IMR-90 (cell line): ENCODE measurements around the gene PRKRA. TPM values are rescaled to one million over a fixed set of nuclear protein-coding genes. Genes with fewer than 3 reads are reported as not detected.

Experiments
- ATAC-seq: fragments of 200-7000 bp; cut with Tn5 transposase; 2 replicates; pipeline ENCODE4 v1.9.1; 2020; ENCODE audit warnings: low read depth, mild to moderate bottlenecking, moderate library complexity
- BruUV-seq: library from RNA; stranded (reverse); fragments of 400-500 nt; replicated peaks from 2 replicates; lab custom pipeline; 2021; lab: Mats Ljungman, UMichigan
- CTCF ChIA-PET: fragments of 300-600 bp; formaldehyde crosslinking; extraction: SDS; loops from one replicate; lab custom pipeline; 2021; ENCODE audit warnings: antibody characterized with exemption; lab: Yijun Ruan, JAX
- POLR2A ChIA-PET: fragments of 300-600 bp; sonication (Branson Sonifier 250); formaldehyde crosslinking; loops from one replicate; lab custom pipeline; 2022; ENCODE audit warnings: antibody characterized with exemption; ENCODE audit not compliant: unreplicated experiment; lab: Charles Lee
- DNase-seq: peaks from one replicate; pipeline ENCODE4 v3.0.0; 2013
- H2AFZ ChIP-seq: replicated peaks from 2 replicates; pipeline ENCODE3; 2013; ENCODE audit warnings: low read length, mild to moderate bottlenecking; ENCODE audit not compliant: poor library complexity
- H2AK5ac ChIP-seq: 2 replicates; pipeline ENCODE4 v1.6.1; 2013; ENCODE audit warnings: low read depth, low read length, inconsistent platforms
- H2AK9ac ChIP-seq: replicated peaks from 2 replicates; pipeline ENCODE3; 2013; ENCODE audit warnings: mild to moderate bottlenecking, low read depth, low read length, moderate library complexity; ENCODE audit not compliant: poor library complexity
- H2BK120ac ChIP-seq: 2 replicates; pipeline ENCODE4 v1.6.1; 2013; ENCODE audit warnings: low read depth, low read length, inconsistent platforms
- H2BK15ac ChIP-seq: 3 replicates; pipeline ENCODE4 v1.6.1; 2013; ENCODE audit warnings: low read depth, low read length, inconsistent platforms
- H2BK20ac ChIP-seq: 2 replicates; pipeline ENCODE4 v1.6.1; 2013; ENCODE audit warnings: low read depth, mild to moderate bottlenecking, inconsistent platforms, low read length, moderate library complexity
- H2BK5ac ChIP-seq: 2 replicates; pipeline ENCODE4 v1.6.1; 2013; ENCODE audit warnings: mild to moderate bottlenecking, low read depth, low read length, inconsistent platforms; ENCODE audit not compliant: poor library complexity, severe bottlenecking
- H3K14ac ChIP-seq: replicated peaks from 2 replicates; pipeline ENCODE4 v1.6.1; 2013; ENCODE audit warnings: low read depth, low read length, inconsistent platforms
- H3K18ac ChIP-seq: 2 replicates; pipeline ENCODE4 v1.6.1; 2013; ENCODE audit warnings: low read depth, low read length, control low read depth
- H3K23ac ChIP-seq: 2 replicates; pipeline ENCODE4 v1.6.1; 2013; ENCODE audit warnings: low read depth, low read length, inconsistent platforms
- H3K27ac ChIP-seq: 2 replicates; pipeline ENCODE4 v1.5.1; 2013; ENCODE audit warnings: mild to moderate bottlenecking, control low read depth, low read length; ENCODE audit not compliant: insufficient read depth
- H3K27me3 ChIP-seq: 2 replicates; pipeline ENCODE4 v1.6.1; 2013; ENCODE audit warnings: low read length; ENCODE audit not compliant: control insufficient read depth, insufficient read depth
- H3K36me3 ChIP-seq: 2 replicates; pipeline ENCODE4 v1.6.1; 2013; ENCODE audit warnings: low read length, mixed read lengths; ENCODE audit not compliant: control insufficient read depth, insufficient read depth
- H3K4ac ChIP-seq: 2 replicates; pipeline ENCODE4 v1.6.1; 2013; ENCODE audit warnings: low read depth, low read length, inconsistent platforms
- H3K4me1 ChIP-seq: 2 replicates; pipeline ENCODE4 v1.6.1; 2013; ENCODE audit warnings: low read length, mixed read lengths; ENCODE audit not compliant: control insufficient read depth, insufficient read depth
- H3K4me2 ChIP-seq: 2 replicates; pipeline ENCODE4 v1.6.1; 2013; ENCODE audit warnings: low read depth, mild to moderate bottlenecking, control low read depth, low read length, moderate library complexity
- H3K4me3 ChIP-seq: 2 replicates; pipeline ENCODE4 v1.5.1; 2013; ENCODE audit warnings: low read depth, mild to moderate bottlenecking, control low read depth, low read length, moderate library complexity; ENCODE audit not compliant: insufficient read depth
- H3K56ac ChIP-seq: 2 replicates; pipeline ENCODE4 v1.6.1; 2013; ENCODE audit warnings: low read length, inconsistent platforms; ENCODE audit not compliant: insufficient read depth; ENCODE audit errors: extremely low read depth
- H3K79me1 ChIP-seq, 2 experiments: 2 replicates each; pipeline ENCODE4 v1.6.1; 2013; ENCODE audit warnings: low read length in 2 of 2, inconsistent platforms in 1 of 2, low read depth in 1 of 2
- H3K9ac ChIP-seq: 2 replicates; pipeline ENCODE4 v1.6.1; 2013; ENCODE audit warnings: low read depth, low read length, control low read depth
- H3K9me1 ChIP-seq: 2 replicates; pipeline ENCODE4 v1.6.1; 2013; ENCODE audit warnings: low read length, inconsistent platforms; ENCODE audit not compliant: insufficient read depth
- H3K9me3 ChIP-seq: 2 replicates; pipeline ENCODE4 v1.6.1; 2013; ENCODE audit warnings: low read length; ENCODE audit not compliant: control insufficient read depth, insufficient read depth
- H4K20me1 ChIP-seq: 2 replicates; pipeline ENCODE4 v1.6.1; 2013; ENCODE audit warnings: low read length, inconsistent platforms; ENCODE audit not compliant: insufficient read depth
- H4K5ac ChIP-seq: 2 replicates; pipeline ENCODE4 v1.6.1; 2013; ENCODE audit warnings: mild to moderate bottlenecking, low read depth, low read length, control low read depth
- H4K8ac ChIP-seq, 2 experiments: 2 replicates each; pipeline ENCODE4 v1.6.1; 2013; ENCODE audit warnings: low read depth in 2 of 2, low read length in 2 of 2, control low read depth in 1 of 2, inconsistent platforms in 1 of 2
- H4K91ac ChIP-seq: 2 replicates; pipeline ENCODE4 v1.6.1; 2013; ENCODE audit warnings: low read depth, low read length, inconsistent platforms; ENCODE audit not compliant: insufficient read depth
- CHD1 ChIP-seq: IDR thresholded peaks from 2 replicates; pipeline ENCODE4 v1.6.1; 2012; ENCODE audit warnings: low read depth, low read length, improper control_type of control experiment
- CTCF ChIP-seq: conservative IDR thresholded peaks from 2 replicates; pipeline ENCODE4 v1.5.1; 2012; ENCODE audit warnings: mild to moderate bottlenecking, low read depth, low read length, improper control_type of control experiment
- ELK1 ChIP-seq: fragments of 150-350 bp; IDR thresholded peaks from 2 replicates; pipeline ENCODE4 v1.6.1; 2016; ENCODE audit warnings: low read depth, mild to moderate bottlenecking, low read length, moderate library complexity, borderline replicate concordance
- FOS ChIP-seq: fragments of 150-350 bp; IDR thresholded peaks from 2 replicates; pipeline ENCODE4 v1.6.1; 2016; ENCODE audit warnings: low read depth, low read length
- MAFK ChIP-seq: IDR thresholded peaks from 2 replicates; pipeline ENCODE4 v1.6.1; 2012; ENCODE audit warnings: low read depth, low read length, improper control_type of control experiment
- MAZ ChIP-seq: IDR thresholded peaks from 2 replicates; pipeline ENCODE4 v1.6.1; 2012; ENCODE audit warnings: low read depth, mild to moderate bottlenecking, low read length, improper control_type of control experiment, moderate library complexity, borderline replicate concordance
- MXI1 ChIP-seq: IDR thresholded peaks from 2 replicates; pipeline ENCODE4 v1.6.1; 2012; ENCODE audit warnings: low read depth, mild to moderate bottlenecking, low read length, moderate library complexity, borderline replicate concordance
- NFE2L2 ChIP-seq: fragments of 150-350 bp; IDR thresholded peaks from 2 replicates; pipeline ENCODE4 v1.6.1; 2016; ENCODE audit warnings: low read depth, mild to moderate bottlenecking, low read length
- POLR2A ChIP-seq: IDR thresholded peaks from 2 replicates; pipeline ENCODE4 v1.6.1; 2012; ENCODE audit warnings: mild to moderate bottlenecking, low read depth, low read length
- RAD21 ChIP-seq: IDR thresholded peaks from 2 replicates; pipeline ENCODE4 v1.6.1; 2012; ENCODE audit warnings: low read length, improper control_type of control experiment
- dilution Hi-C: fragments of 300-500 bp; cut with HindIII; formaldehyde crosslinking; loops from one replicate; pipeline ENCODE4 v1.14.3; 2018; ENCODE audit warnings: low sequenced_read_pairs; ENCODE audit not compliant: unreplicated experiment
- in situ Hi-C: fragments of 300-500 bp; cut with MboI; formaldehyde crosslinking; loops from 3 replicates; pipeline ENCODE4 v1.14.3; 2019; ENCODE audit warnings: low sequenced_read_pairs, inconsistent platforms, mixed read lengths
- intact Hi-C: fragments of 100-400 bp; cut with micrococcal nuclease; formaldehyde crosslinking; loops from 2 replicates; pipeline ENCODE4 v1.10.0; 2022
- polyA plus RNA-seq, 3 experiments: library from polyadenylated mRNA; depleted of rRNA; stranded (reverse); fragments of >200 nt; gene quantifications; 2 replicates each; pipeline ENCODE4 v1.2.3, GENCODE V29; 2012; ENCODE audit warnings: low replicate concordance in 1 of 3
- total RNA-seq: library from RNA; depleted of rRNA; stranded (reverse); fragments of >200 nt; gene quantifications from 2 replicates; pipeline ENCODE4 v1.2.3, GENCODE V29; 2012

The PRKRA gene
- total and polyA plus RNA-seq, 2 of the 4 experiments (the other 2 are of a cell fraction) = 39.5 to 53.6 TPM

GRCh38 chr2:178476477-178476876 lies 25.5 kb upstream of the PRKRA start:
- DNase-seq = no peak
- Histone ChIP-seq H3K4ac (no peak overlapping the region), H3K23ac (peak overlapping the region; percentile 76; the same call in 1 of the 2 replicates), H4K91ac (no peak overlapping the region), H2BK5ac (no peak overlapping the region), H2BK20ac (no peak overlapping the region), H3K4me2 (no peak overlapping the region), H2AFZ (no peak overlapping the region), H3K9me1 (no peaks in the 10 kb centered on the region; the same call in 1 of the 2 replicates), H4K8ac (no peak overlapping the region), H4K20me1 (peaks cover 7% of the 10 kb centered on the region; the same call in 1 of the 2 replicates), H3K14ac (no peak overlapping the region), H3K27ac (no peak overlapping the region), H4K5ac (no peak overlapping the region), H3K18ac (no peak overlapping the region), H3K9ac (no peak overlapping the region), H3K4me3 (no peak overlapping the region), H2AK9ac (no peak overlapping the region), H3K27me3 (no peaks in the 10 kb centered on the region), H3K36me3 (no peaks in the 10 kb centered on the region), H3K56ac (no peak overlapping the region), H2BK15ac (no peak overlapping the region), H2BK120ac (no peak overlapping the region), H3K79me1 (peaks cover 15 to 28% of the 10 kb centered on the region in 2 experiments), H3K9me3 (no peaks in the 10 kb centered on the region), H3K4me1 (peaks cover 5% of the 10 kb centered on the region), H2AK5ac (no peak overlapping the region; the same call in 1 of the 2 replicates)
- TF ChIP-seq RAD21 = no peak
- no peak for TF ChIP-seq FOS
- TF ChIP-seq ELK1 = no peak
- no peak for TF ChIP-seq POLR2A
- no peak for TF ChIP-seq CHD1
- no peak for TF ChIP-seq CTCF
- TF ChIP-seq MXI1 = no peak
- no peak for TF ChIP-seq MAZ
- TF ChIP-seq MAFK = no peak
- TF ChIP-seq NFE2L2 = no peak
- ATAC-seq = no peak
- ChIA-PET CTCF (no interaction called here), POLR2A (interaction anchor here (1.0 kb wide), 1 partner anchor 26 kb away, joined by 6 read pairs; the partner anchor contains the start of genes PJVK and PRKRA)
- dilution Hi-C loops = no loop called here
- in situ Hi-C loops = no loop called here
- BruUV-seq = no TSS peak
- intact Hi-C loops = no loop called here
